ENCODE results near the gene SLC36A3.

DNA sequence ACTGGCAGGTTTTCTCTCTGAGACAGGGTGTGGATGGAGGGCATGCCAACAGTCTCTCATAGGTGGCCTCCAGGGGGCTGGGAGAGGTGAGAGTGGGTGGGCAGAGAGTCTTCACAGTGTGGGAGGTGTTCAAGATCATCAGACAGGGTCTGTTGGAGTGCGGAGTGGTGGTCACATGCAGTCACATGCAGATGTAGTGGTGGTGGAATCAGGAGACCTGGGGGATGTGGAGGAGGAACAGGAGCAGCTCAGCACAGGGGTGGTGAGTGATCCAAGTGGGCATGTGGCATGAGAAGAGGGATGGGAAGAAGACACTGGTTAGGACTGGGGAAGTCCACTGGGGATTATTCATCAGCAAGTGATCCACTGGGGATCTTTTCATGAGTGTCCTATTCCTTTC, 44.8 kb downstream of the SLC36A3 start:
- TF ChIP-seq, protein P1, sequence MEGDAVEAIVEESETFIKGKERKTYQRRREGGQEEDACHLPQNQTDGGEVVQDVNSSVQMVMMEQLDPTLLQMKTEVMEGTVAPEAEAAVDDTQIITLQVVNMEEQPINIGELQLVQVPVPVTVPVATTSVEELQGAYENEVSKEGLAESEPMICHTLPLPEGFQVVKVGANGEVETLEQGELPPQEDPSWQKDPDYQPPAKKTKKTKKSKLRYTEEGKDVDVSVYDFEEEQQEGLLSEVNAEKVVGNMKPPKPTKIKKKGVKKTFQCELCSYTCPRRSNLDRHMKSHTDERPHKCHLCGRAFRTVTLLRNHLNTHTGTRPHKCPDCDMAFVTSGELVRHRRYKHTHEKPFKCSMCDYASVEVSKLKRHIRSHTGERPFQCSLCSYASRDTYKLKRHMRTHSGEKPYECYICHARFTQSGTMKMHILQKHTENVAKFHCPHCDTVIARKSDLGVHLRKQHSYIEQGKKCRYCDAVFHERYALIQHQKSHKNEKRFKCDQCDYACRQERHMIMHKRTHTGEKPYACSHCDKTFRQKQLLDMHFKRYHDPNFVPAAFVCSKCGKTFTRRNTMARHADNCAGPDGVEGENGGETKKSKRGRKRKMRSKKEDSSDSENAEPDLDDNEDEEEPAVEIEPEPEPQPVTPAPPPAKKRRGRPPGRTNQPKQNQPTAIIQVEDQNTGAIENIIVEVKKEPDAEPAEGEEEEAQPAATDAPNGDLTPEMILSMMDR (IDR thresholded peaks at IDR 0.05) = no peak
- no peak for TF ChIP-seq POLR2A (IDR thresholded peaks at IDR 0.05)
